GM08714 (cell line): Measurements from ENCODE around the gene TMEM108.

Source experiments
- H3K4me3 ChIP-seq: fragments of 200-500 bp; sonication (Bioruptor generic); 2 replicates; pipeline ENCODE4 v1.5.1; 2014; ENCODE audit warnings: mild to moderate bottlenecking, low read length, inconsistent platforms
- ZNF274 ChIP-seq: IDR thresholded peaks from 2 replicates; pipeline ENCODE4 v1.6.1; 2012; ENCODE audit warnings: mild to moderate bottlenecking, low read depth, low read length

The TMEM108 gene

DNA sequence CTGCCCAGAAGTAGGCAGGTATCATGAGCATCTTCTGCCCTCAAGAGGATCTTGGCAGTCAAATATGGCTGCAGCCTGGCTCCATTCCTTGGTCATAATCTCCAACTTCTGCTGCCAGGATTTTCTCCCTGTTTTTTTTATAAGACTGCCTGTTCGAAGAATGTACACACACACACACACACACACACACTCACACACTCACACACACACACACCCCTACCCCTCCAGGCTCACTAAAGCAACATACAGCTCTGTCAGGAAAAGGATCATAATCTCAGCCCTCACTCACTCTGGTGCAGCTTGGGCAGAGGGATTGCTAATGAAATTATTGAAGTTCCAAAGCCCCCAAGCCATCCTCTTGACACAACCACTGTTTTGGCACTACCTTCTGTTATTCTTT lies 232.4 kb downstream of the TMEM108 start:
- no peak for TF ChIP-seq ZNF274
- no peak overlapping the region for H3K4me3 ChIP-seq

DNA sequence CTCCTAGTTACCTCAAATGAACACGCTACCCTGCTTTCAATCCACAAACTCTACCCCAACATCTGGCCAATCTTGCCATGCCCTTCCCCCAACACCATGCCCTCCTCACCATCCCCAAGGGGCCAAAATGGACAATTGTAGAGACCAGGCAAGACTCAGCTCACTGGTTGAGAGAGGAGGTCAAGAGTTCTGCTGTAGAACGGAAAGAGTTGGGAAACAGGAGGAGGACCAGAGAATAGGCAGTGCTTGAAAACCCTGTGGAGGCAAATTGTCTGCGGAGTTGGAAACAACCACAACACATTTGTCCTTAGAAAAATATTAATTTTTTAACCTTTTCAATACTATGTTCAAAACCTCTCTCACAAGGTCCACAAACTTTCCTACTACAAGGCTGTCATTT lies 232.9 kb downstream of the TMEM108 start:
- TF ChIP-seq ZNF274: no peak
- H3K4me3 ChIP-seq: no peak overlapping the region

DNA sequence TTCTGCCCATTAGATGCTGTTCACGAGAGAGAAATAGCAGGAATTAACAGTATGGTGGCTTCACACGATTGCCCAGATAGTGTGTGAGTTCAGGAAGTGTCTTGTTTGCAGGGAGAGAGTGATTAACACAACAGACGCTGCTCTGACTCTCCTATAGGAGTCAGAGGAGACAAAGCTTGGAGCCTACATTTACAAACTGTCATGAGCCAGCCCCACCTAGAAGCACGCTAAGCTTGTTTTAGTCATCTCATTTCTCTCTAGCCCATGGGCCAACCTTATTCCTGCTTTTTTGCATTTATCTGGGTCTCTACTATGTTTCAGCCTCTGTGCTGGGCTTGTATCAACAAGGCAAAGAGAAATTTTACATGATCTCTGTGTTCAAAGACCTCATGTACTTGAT lies 233.3 kb downstream of the TMEM108 start:
- no peak for TF ChIP-seq ZNF274
- no peak overlapping the region for H3K4me3 ChIP-seq

DNA sequence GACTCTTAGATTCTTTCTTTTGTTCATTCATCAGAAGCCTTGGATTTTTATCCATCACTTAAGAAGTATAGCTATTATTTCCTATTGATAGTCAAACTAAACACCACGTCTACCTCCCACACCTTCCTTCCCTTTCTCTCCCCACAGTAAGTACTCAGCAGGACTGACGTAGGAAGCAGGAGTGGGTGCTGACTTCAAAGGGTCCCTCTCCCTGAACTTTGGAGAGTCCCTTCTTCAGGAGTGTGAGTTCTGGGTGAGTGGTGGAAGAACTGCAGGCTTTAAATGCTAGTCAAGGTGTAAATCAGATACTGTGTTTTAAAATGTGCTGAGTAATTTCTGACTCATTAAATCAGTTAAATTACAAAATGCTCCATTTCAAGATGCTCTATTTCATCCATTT lies 235.2 kb downstream of the TMEM108 start:
- TF ChIP-seq ZNF274: no peak
- no peak overlapping the region for H3K4me3 ChIP-seq

GRCh38 chr3:133274477-133274876 lies 236.3 kb downstream of the TMEM108 start:
- no peak for TF ChIP-seq ZNF274

DNA sequence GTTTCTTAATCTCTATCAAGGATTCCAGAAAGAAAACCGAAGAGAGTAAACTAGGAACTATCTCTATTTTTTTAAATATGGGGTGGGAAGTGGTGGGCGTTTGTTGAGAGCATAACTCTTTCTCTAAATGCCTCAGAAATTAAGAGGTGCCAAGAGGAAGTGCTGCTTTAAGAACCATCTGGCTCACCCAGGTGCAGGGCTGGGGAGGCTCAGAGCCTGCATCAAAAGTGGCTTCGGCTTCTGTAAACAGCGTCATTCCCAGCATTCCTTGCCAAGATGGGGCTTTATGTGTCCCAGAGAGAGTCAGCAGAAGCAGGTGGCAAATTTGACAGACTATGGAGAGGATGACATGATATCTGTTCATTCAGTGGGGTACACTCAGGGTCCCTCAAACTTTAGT lies 238.4 kb downstream of the TMEM108 start:
- TF ChIP-seq ZNF274: no peak
- no peak overlapping the region for H3K4me3 ChIP-seq

More at GRCh38 chr3:133274477-133274876, 236.3 kb downstream of the TMEM108 start:
- H3K4me3 ChIP-seq: no peak overlapping the region

- no peak overlapping the region for H3K4me3 ChIP-seq
- no peak for TF ChIP-seq ZNF274
Observed at GRCh38 chr3:133277813-133278212, 239.6 kb downstream of the TMEM108 start.

GRCh38 chr3:133278260-133279043 lies 240.3 kb downstream of the TMEM108 start:
- TF ChIP-seq ZNF274: no peak
- H3K4me3 ChIP-seq: no peak overlapping the region

DNA sequence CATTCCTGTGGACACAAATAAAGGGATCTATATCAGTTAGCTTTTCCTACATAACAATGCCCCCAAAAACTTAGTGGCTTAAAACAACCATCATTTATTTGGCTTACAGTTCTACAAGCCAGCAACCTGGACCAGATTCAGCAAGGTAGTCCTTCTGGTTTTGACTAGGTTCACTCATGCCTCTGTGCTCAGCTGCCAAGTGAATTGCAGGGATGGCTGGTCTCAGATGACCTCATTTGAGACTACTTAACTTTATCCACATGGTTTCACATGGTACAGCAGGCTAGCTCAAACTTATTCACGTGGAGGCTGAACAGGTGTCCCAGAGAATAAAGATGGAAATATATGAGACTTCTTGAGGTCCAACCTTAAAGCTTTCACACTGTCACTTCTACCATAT lies 242.4 kb downstream of the TMEM108 start:
- no peak overlapping the region for H3K4me3 ChIP-seq
- no peak for TF ChIP-seq ZNF274

DNA sequence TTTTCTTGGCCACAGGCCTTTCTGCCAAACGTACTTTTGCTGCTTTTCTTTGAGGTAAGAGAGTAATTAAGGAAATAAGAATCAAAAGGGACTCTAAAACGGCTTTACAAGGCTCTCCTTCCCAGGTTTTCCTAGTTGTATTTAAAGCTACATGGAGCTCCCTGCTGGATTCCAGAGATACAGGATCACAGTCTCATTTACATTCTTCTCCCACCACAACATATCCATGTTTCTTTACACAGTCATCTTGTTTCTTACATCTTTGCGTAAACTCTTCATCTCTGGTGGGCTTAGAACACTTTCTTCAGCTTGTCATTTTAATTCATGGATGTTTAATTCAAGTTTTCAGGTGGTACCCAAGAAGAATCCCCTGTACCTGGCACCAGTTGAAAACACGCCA lies 244.0 kb downstream of the TMEM108 start:
- H3K4me3 ChIP-seq: no peak overlapping the region
- no peak for TF ChIP-seq ZNF274

- TF ChIP-seq ZNF274: no peak
Observed at GRCh38 chr3:133283958-133284807, 246.0 kb downstream of the TMEM108 start.

GRCh38 chr3:133289322-133289721 lies 251.1 kb downstream of the TMEM108 start:
- no peak for TF ChIP-seq ZNF274
- no peak overlapping the region for H3K4me3 ChIP-seq

More at GRCh38 chr3:133283958-133284807, 246.0 kb downstream of the TMEM108 start:
- H3K4me3 ChIP-seq: no peak overlapping the region

GRCh38 chr3:133292296-133292695 lies 254.1 kb downstream of the TMEM108 start:
- no peak overlapping the region for H3K4me3 ChIP-seq
- TF ChIP-seq ZNF274: no peak

GRCh38 chr3:133293397-133294110 lies 255.4 kb downstream of the TMEM108 start:
- no peak for TF ChIP-seq ZNF274

More at GRCh38 chr3:133293397-133294110, 255.4 kb downstream of the TMEM108 start:
- H3K4me3 ChIP-seq: no peak overlapping the region
